Activated B cell treated with CpG ODN at 0.5 μM for 24 hours (primary cell): ENCODE results near the gene DNASE1L3. TPM values are rescaled to one million over a fixed set of nuclear protein-coding genes. Genes with fewer than 3 reads are reported as not detected.

Experiments
- ATAC-seq: fragments of 200-7000 bp; cut with Tn5 transposase; one replicate; pipeline ENCODE4 v1.10.0; 2021; ENCODE audit warnings: low read depth, mild to moderate bottlenecking, moderate library complexity
- CTCF ChIA-PET: fragments of 350-600 bp; sonication (Branson Sonifier 250); formaldehyde crosslinking; loops from one replicate; lab custom pipeline; 2021; ENCODE audit warnings: antibody characterized with exemption; lab: Charles Lee
- POLR2A ChIA-PET: fragments of 350-600 bp; sonication (Branson Sonifier 250); formaldehyde crosslinking; loops from one replicate; lab custom pipeline; 2021; ENCODE audit warnings: antibody characterized with exemption; lab: Charles Lee
- DNase-seq: peaks from one replicate; pipeline ENCODE4 v3.0.0; 2022
- H3K27ac Mint-ChIP-seq: one replicate; pipeline ENCODE4 v1.8.0; 2020; ENCODE audit warnings: mixed read lengths
- H3K27me3 Mint-ChIP-seq: one replicate; pipeline ENCODE4 v1.8.0; 2021; ENCODE audit warnings: mixed read lengths
- H3K36me3 Mint-ChIP-seq: one replicate; pipeline ENCODE4 v1.8.0; 2021; ENCODE audit warnings: low read depth, mixed read lengths
- H3K4me1 Mint-ChIP-seq: one replicate; pipeline ENCODE4 v1.8.0; 2021; ENCODE audit warnings: mixed read lengths
- H3K4me3 Mint-ChIP-seq: one replicate; pipeline ENCODE4 v1.8.0; 2020; ENCODE audit warnings: mild to moderate bottlenecking, mixed read lengths
- H3K9me3 Mint-ChIP-seq: one replicate; pipeline ENCODE4 v1.8.0; 2020; ENCODE audit warnings: mixed read lengths
- intact Hi-C: fragments of 100-400 bp; cut with micrococcal nuclease; formaldehyde crosslinking; loops from one replicate; pipeline ENCODE4 v1.15.1; 2024
- total RNA-seq: library from RNA; stranded (reverse); gene quantifications from 2 replicates; pipeline ENCODE4 v1.2.3, GENCODE V29; 2022
- TF ChIP-seq, protein P1 (sequence below): fragments of 200-600 bp; IDR thresholded peaks from one replicate; pipeline ENCODE4 v1.8.0; 2022; ENCODE audit warnings: antibody characterized with exemption, mild to moderate bottlenecking

The DNASE1L3 gene
- total RNA-seq, 1 donor from 2014 or later: 8.1 TPM

- no peaks in the 10 kb centered on the region for H3K36me3 Mint-ChIP-seq
Measured at GRCh38 chr3:58216496-58217195, 5.9 kb upstream of the DNASE1L3 start.

GRCh38 chr3:58215317-58216025, 4.7 kb upstream of the DNASE1L3 start:
- DNase-seq: no peak
- Mint-ChIP-seq H3K36me3 (no peaks in the 10 kb centered on the region), H3K9me3 (no peaks in the 10 kb centered on the region), H3K4me3 (peak overlapping the region; percentile 68), H3K4me1 (peaks cover 64% of the 10 kb centered on the region), H3K27me3 (no peaks in the 10 kb centered on the region), H3K27ac (peak overlapping the region; percentile 96)
- intact Hi-C loops: loop anchor here (2.0 kb wide), 1 partner anchor 91 kb away; the partner anchor contains the start of genes HTD2 and RPP14
- ChIA-PET POLR2A (interaction anchor here (0.6 to 9.1 kb wide), 12 partner anchors 9 to 218 kb away, joined by 3 to 286 read pairs (median 7); partner anchors contain the start of genes HTD2 and RPP14), CTCF (interaction anchor here (0.7 to 3.0 kb wide), 14 partner anchors 8 to 90 kb away, joined by 3 to 34 read pairs (median 6); partner anchors contain the start of genes HTD2 and RPP14)
- ATAC-seq: peak; percentile 8
- TF ChIP-seq, protein P1, sequence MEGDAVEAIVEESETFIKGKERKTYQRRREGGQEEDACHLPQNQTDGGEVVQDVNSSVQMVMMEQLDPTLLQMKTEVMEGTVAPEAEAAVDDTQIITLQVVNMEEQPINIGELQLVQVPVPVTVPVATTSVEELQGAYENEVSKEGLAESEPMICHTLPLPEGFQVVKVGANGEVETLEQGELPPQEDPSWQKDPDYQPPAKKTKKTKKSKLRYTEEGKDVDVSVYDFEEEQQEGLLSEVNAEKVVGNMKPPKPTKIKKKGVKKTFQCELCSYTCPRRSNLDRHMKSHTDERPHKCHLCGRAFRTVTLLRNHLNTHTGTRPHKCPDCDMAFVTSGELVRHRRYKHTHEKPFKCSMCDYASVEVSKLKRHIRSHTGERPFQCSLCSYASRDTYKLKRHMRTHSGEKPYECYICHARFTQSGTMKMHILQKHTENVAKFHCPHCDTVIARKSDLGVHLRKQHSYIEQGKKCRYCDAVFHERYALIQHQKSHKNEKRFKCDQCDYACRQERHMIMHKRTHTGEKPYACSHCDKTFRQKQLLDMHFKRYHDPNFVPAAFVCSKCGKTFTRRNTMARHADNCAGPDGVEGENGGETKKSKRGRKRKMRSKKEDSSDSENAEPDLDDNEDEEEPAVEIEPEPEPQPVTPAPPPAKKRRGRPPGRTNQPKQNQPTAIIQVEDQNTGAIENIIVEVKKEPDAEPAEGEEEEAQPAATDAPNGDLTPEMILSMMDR: no peak

More at GRCh38 chr3:58216496-58217195, 5.9 kb upstream of the DNASE1L3 start:
- peaks cover 58% of the 10 kb centered on the region for H3K4me1 Mint-ChIP-seq
- no peak overlapping the region for H3K4me3 Mint-ChIP-seq
- H3K27me3 Mint-ChIP-seq: no peaks in the 10 kb centered on the region
- TF ChIP-seq, protein P1: no peak
- peak overlapping the region; percentile 96 for H3K27ac Mint-ChIP-seq
- CTCF ChIA-PET: interaction anchor here (0.6 to 4.7 kb wide), 17 partner anchors 9 to 319 kb away, joined by 3 to 116 read pairs (median 9); partner anchors contain the start of genes ABHD6, HTD2 and RPP14
- DNase-seq (no peak), ATAC-seq (no peak)
- POLR2A ChIA-PET: interaction anchor here (0.6 to 9.1 kb wide), 10 partner anchors 14 to 166 kb away, joined by 3 to 286 read pairs (median 7); no protein-coding TSS in a partner anchor
- intact Hi-C loops: loop anchor here (1.0 kb wide), 6 partner anchors 16 to 84 kb away; partner anchors contain the start of gene ABHD6
- no peaks in the 10 kb centered on the region for H3K9me3 Mint-ChIP-seq

DNA sequence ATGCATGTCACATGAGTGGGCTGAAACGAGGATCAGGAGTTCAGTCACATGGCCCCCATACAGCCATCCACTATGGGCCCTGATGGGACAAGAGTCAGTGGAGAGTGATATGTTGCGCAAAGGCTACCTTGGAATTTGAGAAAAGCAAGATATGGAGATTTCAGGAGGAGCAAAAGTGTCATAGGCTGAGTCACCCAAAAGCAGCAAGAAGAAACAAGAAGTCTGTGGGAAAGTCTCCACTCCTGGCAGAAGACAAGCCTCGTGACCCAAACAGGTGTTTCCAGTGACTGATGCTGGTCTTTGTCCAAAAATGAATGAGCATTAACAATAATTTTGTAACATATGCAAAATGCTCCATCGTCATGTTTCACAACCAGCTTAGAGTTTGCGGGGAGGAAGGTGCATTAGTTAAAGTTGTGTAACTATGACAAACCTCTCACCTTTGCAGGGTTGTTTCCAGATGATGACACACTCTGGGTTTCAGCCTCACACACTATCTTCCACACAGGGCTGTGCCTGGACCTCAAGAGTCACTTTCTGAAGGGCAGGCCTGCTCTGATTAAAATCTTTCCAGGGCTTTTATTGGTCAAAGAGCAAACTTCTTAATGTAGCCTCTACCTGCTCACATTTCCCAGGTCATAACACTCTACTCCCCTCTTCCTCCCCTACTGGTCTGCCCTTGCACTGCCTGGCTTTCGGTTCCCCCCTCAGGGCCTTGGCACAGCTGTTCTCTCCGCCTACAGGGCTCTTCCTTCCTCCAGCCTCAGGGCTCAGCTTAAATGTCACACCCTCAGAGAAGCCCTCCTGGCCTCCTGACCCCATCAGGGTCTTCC, 3.9 kb upstream of the DNASE1L3 start:
- H3K27ac Mint-ChIP-seq: peak overlapping the region; percentile 96
- H3K27me3 Mint-ChIP-seq: no peaks in the 10 kb centered on the region
- no peaks in the 10 kb centered on the region for H3K9me3 Mint-ChIP-seq
- TF ChIP-seq, protein P1: no peak
- H3K36me3 Mint-ChIP-seq: no peaks in the 10 kb centered on the region
- POLR2A ChIA-PET: interaction anchor here (0.5 to 9.1 kb wide), 14 partner anchors 9 to 1056 kb away, joined by 3 to 286 read pairs (median 5); partner anchors contain the start of genes HTD2 and RPP14
- H3K4me3 Mint-ChIP-seq: peak overlapping the region; percentile 68
- ATAC-seq: peak; percentile 86
- DNase-seq: peak; percentile 51
- CTCF ChIA-PET: interaction anchor here (0.7 to 3.0 kb wide), 14 partner anchors 9 to 91 kb away, joined by 3 to 34 read pairs (median 6); partner anchors contain the start of genes HTD2 and RPP14
- intact Hi-C loops: loop anchor here (1.0 to 2.0 kb wide), 2 partner anchors 11 to 92 kb away; partner anchors contain the start of genes HTD2 and RPP14
- peaks cover 72% of the 10 kb centered on the region for H3K4me1 Mint-ChIP-seq

DNA sequence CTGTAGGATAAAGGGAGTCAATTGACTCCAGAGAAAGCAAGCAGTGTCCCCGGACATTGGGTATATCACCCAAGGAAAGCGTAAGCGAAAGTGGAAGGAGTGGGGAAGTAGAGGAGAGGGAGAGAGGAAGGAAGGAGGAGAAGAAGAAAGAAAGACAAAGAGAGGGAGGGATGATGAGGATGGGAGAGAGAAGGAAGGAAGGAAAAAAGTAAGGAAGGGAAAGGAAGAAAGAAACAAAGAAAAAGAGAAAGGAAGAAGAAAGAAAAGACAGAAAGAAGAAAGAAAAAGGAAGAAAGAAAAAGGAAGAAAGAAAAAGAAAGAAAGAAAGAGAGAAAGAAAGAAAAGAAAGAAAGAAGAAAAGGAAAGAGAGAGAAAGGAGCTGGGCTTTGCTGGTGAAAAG, 839 bp downstream of the DNASE1L3 start:
- CTCF ChIA-PET: interaction anchor here (2.0 kb wide), 1 partner anchor 22 kb away, joined by 5 read pairs; no protein-coding TSS in a partner anchor
- TF ChIP-seq, protein P1: no peak
- no peak overlapping the region for H3K4me3 Mint-ChIP-seq
- H3K27me3 Mint-ChIP-seq: no peaks in the 10 kb centered on the region
- DNase-seq: no peak
- intact Hi-C loops: no loop called here
- POLR2A ChIA-PET: interaction anchor here (0.6 to 1.1 kb wide), 2 partner anchors 13 to 120 kb away, joined by 3 to 5 read pairs; no protein-coding TSS in a partner anchor
- H3K36me3 Mint-ChIP-seq: no peaks in the 10 kb centered on the region
- ATAC-seq: no peak
- peak overlapping the region; percentile 59 for H3K27ac Mint-ChIP-seq
- H3K9me3 Mint-ChIP-seq: no peaks in the 10 kb centered on the region
- peaks cover 44% of the 10 kb centered on the region for H3K4me1 Mint-ChIP-seq
